IMR-90 (cell line): ENCODE results near the gene KRT8. TPM values are rescaled to one million over a fixed set of nuclear protein-coding genes. Genes with fewer than 3 reads are reported as not detected.
"Not testable (repeated sequence)": the region's sequence is repeated elsewhere in the genome, so short reads cannot be mapped to it uniquely, and the experiment has no call there.

Experiments used
- ATAC-seq: fragments of 200-7000 bp; cut with Tn5 transposase; 2 replicates; pipeline ENCODE4 v1.9.1; 2020; ENCODE audit warnings: low read depth, mild to moderate bottlenecking, moderate library complexity
- BruUV-seq: library from RNA; stranded (reverse); fragments of 400-500 nt; replicated peaks from 2 replicates; lab custom pipeline; 2021; lab: Mats Ljungman, UMichigan
- CTCF ChIA-PET: fragments of 300-600 bp; formaldehyde crosslinking; extraction: SDS; loops from one replicate; lab custom pipeline; 2021; ENCODE audit warnings: antibody characterized with exemption; lab: Yijun Ruan, JAX
- POLR2A ChIA-PET: fragments of 300-600 bp; sonication (Branson Sonifier 250); formaldehyde crosslinking; loops from one replicate; lab custom pipeline; 2022; ENCODE audit warnings: antibody characterized with exemption; ENCODE audit not compliant: unreplicated experiment; lab: Charles Lee
- DNase-seq: peaks from one replicate; pipeline ENCODE4 v3.0.0; 2013
- H2AFZ ChIP-seq: replicated peaks from 2 replicates; pipeline ENCODE3; 2013; ENCODE audit warnings: low read length, mild to moderate bottlenecking; ENCODE audit not compliant: poor library complexity
- H2AK5ac ChIP-seq: 2 replicates; pipeline ENCODE4 v1.6.1; 2013; ENCODE audit warnings: low read depth, low read length, inconsistent platforms
- H2AK9ac ChIP-seq: replicated peaks from 2 replicates; pipeline ENCODE3; 2013; ENCODE audit warnings: mild to moderate bottlenecking, low read depth, low read length, moderate library complexity; ENCODE audit not compliant: poor library complexity
- H2BK120ac ChIP-seq: 2 replicates; pipeline ENCODE4 v1.6.1; 2013; ENCODE audit warnings: low read depth, low read length, inconsistent platforms
- H2BK15ac ChIP-seq: 3 replicates; pipeline ENCODE4 v1.6.1; 2013; ENCODE audit warnings: low read depth, low read length, inconsistent platforms
- H2BK20ac ChIP-seq: 2 replicates; pipeline ENCODE4 v1.6.1; 2013; ENCODE audit warnings: low read depth, mild to moderate bottlenecking, inconsistent platforms, low read length, moderate library complexity
- H2BK5ac ChIP-seq: 2 replicates; pipeline ENCODE4 v1.6.1; 2013; ENCODE audit warnings: mild to moderate bottlenecking, low read depth, low read length, inconsistent platforms; ENCODE audit not compliant: poor library complexity, severe bottlenecking
- H3K14ac ChIP-seq: replicated peaks from 2 replicates; pipeline ENCODE4 v1.6.1; 2013; ENCODE audit warnings: low read depth, low read length, inconsistent platforms
- H3K18ac ChIP-seq: 2 replicates; pipeline ENCODE4 v1.6.1; 2013; ENCODE audit warnings: low read depth, low read length, control low read depth
- H3K23ac ChIP-seq: 2 replicates; pipeline ENCODE4 v1.6.1; 2013; ENCODE audit warnings: low read depth, low read length, inconsistent platforms
- H3K27ac ChIP-seq: 2 replicates; pipeline ENCODE4 v1.5.1; 2013; ENCODE audit warnings: mild to moderate bottlenecking, control low read depth, low read length; ENCODE audit not compliant: insufficient read depth
- H3K27me3 ChIP-seq: 2 replicates; pipeline ENCODE4 v1.6.1; 2013; ENCODE audit warnings: low read length; ENCODE audit not compliant: control insufficient read depth, insufficient read depth
- H3K36me3 ChIP-seq: 2 replicates; pipeline ENCODE4 v1.6.1; 2013; ENCODE audit warnings: low read length, mixed read lengths; ENCODE audit not compliant: control insufficient read depth, insufficient read depth
- H3K4ac ChIP-seq: 2 replicates; pipeline ENCODE4 v1.6.1; 2013; ENCODE audit warnings: low read depth, low read length, inconsistent platforms
- H3K4me1 ChIP-seq: 2 replicates; pipeline ENCODE4 v1.6.1; 2013; ENCODE audit warnings: low read length, mixed read lengths; ENCODE audit not compliant: control insufficient read depth, insufficient read depth
- H3K4me2 ChIP-seq: 2 replicates; pipeline ENCODE4 v1.6.1; 2013; ENCODE audit warnings: low read depth, mild to moderate bottlenecking, control low read depth, low read length, moderate library complexity
- H3K4me3 ChIP-seq: 2 replicates; pipeline ENCODE4 v1.5.1; 2013; ENCODE audit warnings: low read depth, mild to moderate bottlenecking, control low read depth, low read length, moderate library complexity; ENCODE audit not compliant: insufficient read depth
- H3K56ac ChIP-seq: 2 replicates; pipeline ENCODE4 v1.6.1; 2013; ENCODE audit warnings: low read length, inconsistent platforms; ENCODE audit not compliant: insufficient read depth; ENCODE audit errors: extremely low read depth
- H3K79me1 ChIP-seq, 2 experiments: 2 replicates each; pipeline ENCODE4 v1.6.1; 2013; ENCODE audit warnings: low read length in 2 of 2, inconsistent platforms in 1 of 2, low read depth in 1 of 2
- H3K9ac ChIP-seq: 2 replicates; pipeline ENCODE4 v1.6.1; 2013; ENCODE audit warnings: low read depth, low read length, control low read depth
- H3K9me1 ChIP-seq: 2 replicates; pipeline ENCODE4 v1.6.1; 2013; ENCODE audit warnings: low read length, inconsistent platforms; ENCODE audit not compliant: insufficient read depth
- H3K9me3 ChIP-seq: 2 replicates; pipeline ENCODE4 v1.6.1; 2013; ENCODE audit warnings: low read length; ENCODE audit not compliant: control insufficient read depth, insufficient read depth
- H4K20me1 ChIP-seq: 2 replicates; pipeline ENCODE4 v1.6.1; 2013; ENCODE audit warnings: low read length, inconsistent platforms; ENCODE audit not compliant: insufficient read depth
- H4K5ac ChIP-seq: 2 replicates; pipeline ENCODE4 v1.6.1; 2013; ENCODE audit warnings: mild to moderate bottlenecking, low read depth, low read length, control low read depth
- H4K8ac ChIP-seq, 2 experiments: 2 replicates each; pipeline ENCODE4 v1.6.1; 2013; ENCODE audit warnings: low read depth in 2 of 2, low read length in 2 of 2, control low read depth in 1 of 2, inconsistent platforms in 1 of 2
- H4K91ac ChIP-seq: 2 replicates; pipeline ENCODE4 v1.6.1; 2013; ENCODE audit warnings: low read depth, low read length, inconsistent platforms; ENCODE audit not compliant: insufficient read depth
- WGBS, 2 experiments: methylation state at CpG; one replicate each; pipeline versions ENCODE4 v1.1.5 to v1.1.7; 2013; ENCODE audit warnings: missing lambda C conversion rate in 2 of 2; ENCODE audit not compliant: insufficient read length in 1 of 2; ENCODE audit errors: extremely low coverage in 2 of 2; 5-methylcytosine and 5-hydroxymethylcytosine counted together
- dilution Hi-C: fragments of 300-500 bp; cut with HindIII; formaldehyde crosslinking; loops from one replicate; pipeline ENCODE4 v1.14.3; 2018; ENCODE audit warnings: low sequenced_read_pairs; ENCODE audit not compliant: unreplicated experiment
- in situ Hi-C: fragments of 300-500 bp; cut with MboI; formaldehyde crosslinking; loops from 3 replicates; pipeline ENCODE4 v1.14.3; 2019; ENCODE audit warnings: low sequenced_read_pairs, inconsistent platforms, mixed read lengths
- intact Hi-C: fragments of 100-400 bp; cut with micrococcal nuclease; formaldehyde crosslinking; loops from 2 replicates; pipeline ENCODE4 v1.10.0; 2022
- polyA plus RNA-seq, 3 experiments: library from polyadenylated mRNA; depleted of rRNA; stranded (reverse); fragments of >200 nt; gene quantifications; 2 replicates each; pipeline ENCODE4 v1.2.3, GENCODE V29; 2012; ENCODE audit warnings: low replicate concordance in 1 of 3
- total RNA-seq: library from RNA; depleted of rRNA; stranded (reverse); fragments of >200 nt; gene quantifications from 2 replicates; pipeline ENCODE4 v1.2.3, GENCODE V29; 2012

Gene KRT8
- total and polyA plus RNA-seq, 2 of the 4 experiments (the other 2 are of a cell fraction): 10.9 to 39.3 TPM

- POLR2A ChIA-PET, H2BK15ac ChIP-seq, H3K18ac ChIP-seq, H2BK120ac ChIP-seq, H2BK20ac ChIP-seq, H4K5ac ChIP-seq, H4K91ac ChIP-seq, H2AK9ac ChIP-seq, DNase-seq, H3K56ac ChIP-seq, H2BK5ac ChIP-seq, H3K9me3 ChIP-seq, in situ Hi-C loops, H3K4me2 ChIP-seq, H3K4me3 ChIP-seq, H4K20me1 ChIP-seq, H3K36me3 ChIP-seq, H3K9ac ChIP-seq, H2AK5ac ChIP-seq, H4K8ac ChIP-seq, H3K27ac ChIP-seq, ATAC-seq, H3K9me1 ChIP-seq, H3K14ac ChIP-seq, H3K27me3 ChIP-seq, H3K4me1 ChIP-seq, BruUV-seq, H3K79me1 ChIP-seq, H3K4ac ChIP-seq: not testable (repeated sequence)
- Histone ChIP-seq H2AFZ (peak overlapping the region; percentile 84), H3K23ac (peak overlapping the region; percentile 41; the same call in 1 of the 2 replicates)
- CTCF ChIA-PET: interaction anchor here (0.6 to 3.4 kb wide), 11 partner anchors 11 to 725 kb away, joined by 3 to 41 read pairs (median 3); no protein-coding TSS in a partner anchor
- intact Hi-C loops: loop anchor here (1.0 to 2.0 kb wide), 3 partner anchors 297 to 732 kb away; no protein-coding TSS in a partner anchor
- dilution Hi-C loops: loop anchor here (25.0 kb wide), 1 partner anchor 107 kb away; no protein-coding TSS in a partner anchor
- WGBS, 2 experiments: no CpG with 5 or more reads among the region's 8 CpGs
These were observed 24.4 kb downstream of the KRT8 start for GRCh38 chr12:52880499-52880898.
